DMS79 treated with DMSO at 0.1 percent for 48 hours (cell line): Measurements from ENCODE around the gene RFX2.

Experiments
- DNase-seq: peaks from one replicate; lab custom pipeline; 2025; lab: John Stamatoyannopoulos, UW

RFX2 gene

DNA sequence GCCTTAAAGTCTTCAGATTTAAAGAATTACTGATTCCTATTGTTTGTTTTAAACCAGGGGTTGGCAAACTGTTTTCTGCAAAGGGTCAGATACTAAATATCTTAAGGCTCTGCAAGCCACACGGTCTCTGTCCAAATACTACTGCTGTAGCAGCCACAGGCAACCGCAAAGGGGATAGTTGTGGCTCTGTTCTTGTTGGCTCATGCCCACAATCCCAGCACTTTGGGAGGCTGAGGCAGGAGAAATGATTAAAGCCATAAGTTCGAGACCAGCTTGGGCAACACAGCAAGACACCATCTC lies 154.7 kb downstream of the RFX2 start:
- DNase-seq = no peak

DNA sequence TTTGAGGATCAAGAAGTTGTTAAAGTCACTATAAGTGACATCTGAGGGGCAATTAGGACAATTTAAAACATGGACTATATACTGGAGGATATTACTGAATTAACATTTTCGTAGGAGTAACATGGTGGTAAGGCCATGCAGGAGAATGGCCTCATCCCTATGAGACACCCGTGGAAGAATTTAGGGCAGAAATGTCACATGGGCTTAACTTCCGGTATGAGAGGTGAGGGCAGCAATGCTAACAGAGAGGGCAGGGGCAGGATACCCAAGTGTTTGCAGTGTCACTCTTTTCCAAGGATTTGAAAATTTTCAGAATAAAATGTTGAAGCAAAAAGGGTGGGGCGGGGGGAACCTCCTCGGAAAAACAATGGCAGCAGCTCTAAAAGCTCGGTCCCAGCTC lies 156.0 kb downstream of the RFX2 start:
- no peak for DNase-seq

DNA sequence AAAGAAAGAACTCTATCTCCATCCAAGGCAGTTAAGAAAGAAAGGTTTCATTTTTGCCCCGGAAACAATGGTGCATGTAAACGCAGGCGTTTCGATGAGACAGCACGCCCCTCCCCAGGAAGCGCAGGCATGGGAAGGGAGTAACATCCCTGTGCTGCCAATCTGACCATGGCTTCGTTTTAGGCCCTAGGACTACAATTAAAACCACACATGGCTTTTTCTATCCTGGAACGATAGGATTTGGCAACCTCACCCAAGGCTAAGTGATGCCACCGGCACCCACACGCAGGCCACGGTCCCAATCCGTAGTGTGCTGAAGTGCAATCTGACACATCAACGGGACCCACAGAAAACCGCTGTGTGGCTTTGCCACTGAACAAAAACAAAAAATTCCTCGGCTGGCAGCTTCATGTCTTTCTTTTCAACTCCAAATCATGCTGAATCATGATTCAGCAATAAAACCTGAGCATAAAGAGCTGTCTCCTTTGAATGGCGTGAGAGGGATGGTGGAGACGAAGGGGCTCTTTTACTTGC lies 156.6 kb downstream of the RFX2 start:
- peak; percentile 7 for DNase-seq

DNA sequence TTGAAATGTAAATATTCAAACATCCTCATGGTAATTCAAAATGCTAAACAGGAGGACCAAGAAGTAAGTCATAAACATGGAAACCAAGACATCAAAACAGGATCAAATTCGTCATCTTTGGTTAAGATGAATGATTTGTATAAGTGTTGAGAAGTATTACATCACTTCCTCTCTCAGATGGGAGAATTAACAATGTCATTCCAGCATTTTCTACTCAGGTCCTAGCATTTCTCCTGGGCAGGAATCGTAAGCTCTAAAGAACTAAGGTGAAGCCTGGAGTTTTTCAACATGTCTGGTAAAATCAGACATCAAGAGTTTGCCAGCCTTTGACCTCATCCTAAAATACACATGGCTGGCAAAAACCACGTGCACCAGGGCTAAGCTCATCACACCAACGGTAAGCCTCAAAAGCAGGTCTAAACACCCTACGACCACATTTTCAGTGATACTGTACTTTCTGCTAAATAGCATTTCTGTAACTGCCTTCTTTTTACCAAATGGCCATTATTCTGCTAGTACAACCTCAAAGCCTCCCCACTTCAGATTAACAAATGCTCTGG lies 157.2 kb downstream of the RFX2 start:
- no peak for DNase-seq

DNA sequence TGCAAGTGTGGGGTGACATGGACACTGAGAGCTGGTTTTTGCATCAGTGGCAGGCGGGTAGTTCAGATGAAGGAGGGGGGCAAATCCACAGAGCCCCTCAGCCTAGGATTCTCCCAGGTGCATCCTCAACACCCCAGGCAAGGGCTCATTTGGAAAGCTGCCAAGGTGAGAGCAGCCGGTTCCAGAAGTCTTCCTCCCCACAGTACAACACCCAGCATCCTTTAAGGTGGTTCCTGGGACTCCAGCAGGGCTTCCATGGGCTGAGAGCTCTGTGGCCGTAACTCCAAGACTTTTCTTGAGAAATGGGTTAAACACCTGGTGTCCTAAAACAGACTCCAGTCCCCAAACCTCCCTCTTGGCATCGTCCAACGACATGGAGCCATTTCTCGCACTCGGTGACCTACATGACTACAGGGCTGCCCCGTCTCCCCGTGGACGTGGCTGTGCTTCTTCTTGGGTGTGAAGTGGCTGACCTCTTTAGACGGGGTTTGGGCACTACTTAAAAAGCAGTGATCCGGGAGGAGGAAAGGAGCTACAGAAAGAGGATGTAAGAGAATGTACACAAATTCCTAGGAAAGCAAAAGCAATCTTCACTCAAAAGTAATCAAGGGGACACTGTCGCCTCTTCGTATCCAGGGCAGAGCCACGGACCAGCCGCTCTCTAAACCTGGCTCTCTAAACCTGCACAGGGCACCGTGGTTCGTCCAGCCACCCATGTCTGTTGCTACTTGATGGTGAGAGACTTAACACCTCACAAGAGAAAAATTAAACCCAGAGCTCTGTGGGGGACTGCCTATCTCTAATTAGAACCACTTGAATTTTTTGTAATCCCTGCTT lies 157.9 kb downstream of the RFX2 start:
- DNase-seq = peak; percentile 5

DNA sequence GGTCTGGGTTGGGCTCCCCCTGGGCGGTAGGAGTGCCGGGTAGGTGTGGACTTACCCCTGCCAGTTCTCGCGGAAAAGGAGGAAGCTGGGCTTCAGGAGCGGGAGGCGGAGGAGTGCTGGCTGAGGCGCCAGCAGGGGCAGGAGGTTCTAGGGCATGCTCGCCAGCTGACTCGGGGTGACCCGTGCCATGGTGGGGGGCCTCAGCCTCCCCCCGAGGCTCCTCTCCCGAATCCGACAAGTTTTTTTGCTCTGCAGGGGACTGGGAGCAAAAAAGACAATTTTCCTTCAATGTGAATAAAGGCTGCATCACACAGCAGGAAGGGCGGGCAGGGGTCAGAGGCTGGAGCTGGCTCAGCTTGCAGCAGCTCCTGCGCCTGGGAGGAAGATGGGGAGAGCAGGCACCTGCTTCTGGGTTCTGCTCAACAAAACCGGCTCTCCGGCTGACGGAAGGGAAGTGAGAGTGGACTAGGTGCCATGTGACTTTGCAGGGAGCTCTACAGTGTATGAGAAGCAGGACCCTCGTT lies 158.9 kb downstream of the RFX2 start:
- no peak for DNase-seq

DNA sequence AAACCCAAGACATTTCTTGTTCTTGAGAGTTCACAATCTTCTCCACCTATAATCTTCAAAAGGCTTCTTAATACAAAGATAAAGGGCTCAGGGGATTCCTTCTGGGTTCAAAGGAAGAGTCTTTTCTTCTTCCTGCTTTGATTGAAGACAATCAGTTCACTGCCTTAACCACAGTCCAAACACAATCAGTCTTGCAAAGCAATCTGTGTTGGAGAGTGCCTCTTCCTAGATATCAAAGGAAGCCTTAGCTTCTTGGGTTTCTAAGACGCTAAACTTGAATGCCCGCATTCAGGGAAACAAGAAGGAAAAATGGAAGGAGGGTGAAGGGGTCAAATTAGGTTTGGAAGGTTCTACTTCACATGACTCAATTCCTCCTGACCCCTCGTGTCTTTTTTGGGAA lies 159.6 kb downstream of the RFX2 start:
- DNase-seq = no peak

DNA sequence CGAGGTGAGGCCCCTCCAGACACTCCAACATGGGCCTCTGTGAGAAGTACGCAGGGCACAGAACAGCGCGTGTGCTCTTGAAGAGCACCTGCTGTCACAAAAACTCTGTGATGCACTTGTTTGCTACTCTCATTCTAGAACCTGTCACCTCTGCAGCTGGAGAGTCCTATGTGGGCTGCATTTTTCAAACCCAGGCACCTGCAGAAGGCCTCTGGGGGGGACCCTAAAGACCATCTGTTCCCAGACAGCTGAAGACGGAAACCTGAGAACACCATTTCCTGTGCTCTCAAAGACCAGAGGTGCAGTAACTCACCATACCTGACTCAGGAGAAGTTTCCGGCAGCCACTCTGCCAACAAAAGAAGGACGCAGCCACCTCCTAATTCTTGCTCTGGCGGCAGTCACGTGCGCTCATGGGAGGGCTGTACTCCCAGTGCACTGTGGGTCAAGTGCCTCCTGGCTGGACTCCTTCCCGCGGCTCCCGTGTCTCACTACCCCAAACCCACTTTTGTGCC lies 160.5 kb downstream of the RFX2 start:
- peak; percentile 91 for DNase-seq

DNA sequence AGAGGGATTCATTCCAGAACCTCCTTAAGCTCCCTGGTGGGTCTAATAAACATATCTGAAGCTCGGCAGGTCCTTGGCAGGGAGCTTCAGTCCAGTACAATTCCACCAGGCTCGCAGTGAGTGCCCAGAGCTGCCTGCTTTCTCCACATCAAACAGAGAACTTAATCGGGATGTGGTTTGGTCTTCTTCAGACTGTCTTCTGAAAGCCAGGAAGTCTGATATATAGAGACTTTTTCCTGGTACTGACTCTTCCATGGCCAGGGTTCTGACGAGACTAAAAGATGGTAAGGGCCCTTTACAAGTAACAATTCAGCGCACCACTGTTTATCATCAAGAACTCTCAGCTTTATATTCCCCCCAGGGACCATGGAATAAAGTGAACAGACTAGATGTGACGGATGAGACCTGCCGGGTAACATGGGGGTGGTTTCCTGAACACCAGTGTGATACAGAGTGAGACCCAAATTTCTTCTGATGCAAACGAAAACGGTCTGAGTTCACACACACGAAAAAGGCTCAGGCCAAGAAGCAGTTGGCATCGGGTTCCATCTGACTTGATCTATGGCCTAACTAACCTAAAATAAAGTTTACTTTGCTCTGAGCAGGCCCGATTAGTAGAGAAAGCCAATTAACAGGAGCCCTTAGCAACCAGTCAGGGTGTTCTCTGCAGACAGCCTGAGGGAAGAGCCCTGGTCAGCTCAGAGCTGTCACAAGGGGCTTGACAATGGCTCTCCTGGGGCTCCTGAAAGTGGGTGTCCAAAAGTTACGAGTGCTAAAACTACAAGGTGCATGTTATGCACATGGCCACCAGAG lies 161.3 kb downstream of the RFX2 start:
- no peak for DNase-seq

DNA sequence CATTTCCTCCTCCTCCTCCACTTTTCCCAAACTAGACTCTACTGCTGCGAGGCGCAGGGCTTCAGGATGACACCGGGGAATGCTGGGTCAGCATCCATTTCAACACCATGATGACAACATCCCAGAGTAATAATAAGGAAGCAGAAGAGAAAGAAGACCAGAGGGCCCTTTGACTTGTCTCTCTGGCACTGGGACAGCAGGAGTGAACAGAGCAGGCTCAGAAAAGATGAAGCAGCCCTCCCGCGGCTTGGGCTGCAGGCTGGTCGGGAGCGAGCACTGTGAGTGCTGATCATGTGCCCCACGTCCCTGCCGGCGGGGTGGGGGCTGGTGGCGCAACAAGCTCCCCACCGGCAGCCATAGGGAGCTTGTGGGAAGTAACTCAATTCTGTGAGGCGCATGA lies 162.9 kb downstream of the RFX2 start:
- DNase-seq = no peak

DNA sequence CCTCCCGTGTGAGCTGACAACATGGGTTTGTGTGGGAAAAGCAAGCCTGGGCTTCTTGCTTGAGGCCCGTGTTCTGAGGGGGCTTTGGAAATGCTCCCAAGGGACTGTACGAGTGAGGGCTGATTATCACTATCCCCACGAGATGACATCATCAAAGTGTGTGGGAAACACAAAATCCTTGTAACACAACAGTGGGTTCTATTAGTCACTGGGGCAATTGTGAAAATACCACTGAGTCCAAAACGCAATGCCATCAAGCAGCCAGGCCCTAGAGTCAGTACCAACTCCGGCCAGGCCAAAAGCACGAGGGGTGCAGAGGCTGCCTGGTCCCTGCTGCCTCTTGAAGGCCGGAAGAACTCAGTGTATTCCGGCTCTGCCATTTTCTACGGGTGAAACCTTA lies 166.7 kb downstream of the RFX2 start:
- no peak for DNase-seq
